Measurements from ENCODE around the gene ZNF275. TPM values are rescaled to one million over a fixed set of nuclear protein-coding genes. Genes with fewer than 3 reads are reported as not detected.

Gene ZNF275
- total and polyA plus RNA-seq, 2 of the 4 experiments (the other 2 are of a cell fraction): 6.6 to 9.7 TPM

- Histone ChIP-seq H3K36me3 (ENCODE audit: control insufficient read depth, insufficient read depth, low read length) (no peaks in the 10 kb centered on the region), H3K9me1 (ENCODE audit: insufficient read depth, low read length) (no peaks in the 10 kb centered on the region), H4K5ac (ENCODE audit: low read depth, low read length) (no peak overlapping the region), H3K79me1 (ENCODE audit: low read depth in 1 of 2, low read length in 2 of 2) (no peaks in the 10 kb centered on the region), H3K23ac (ENCODE audit: low read depth, low read length) (no peak overlapping the region), H4K20me1 (ENCODE audit: insufficient read depth, low read length) (no peaks in the 10 kb centered on the region), H3K4me2 (ENCODE audit: low read depth, low read length) (peak overlapping the region; percentile 34), H3K9ac (ENCODE audit: low read depth, low read length) (no peak overlapping the region), H3K9me3 (ENCODE audit: control insufficient read depth, insufficient read depth, low read length) (no peaks in the 10 kb centered on the region; the same call in 1 of the 2 replicates), H3K14ac (replicated peaks; ENCODE audit: low read depth, low read length) (no peak overlapping the region), H2AK9ac (replicated peaks; ENCODE audit: low read depth, low read length, poor library complexity) (peak overlapping the region; percentile 25), H2BK120ac (ENCODE audit: low read depth, low read length) (no peak overlapping the region), H2AFZ (replicated peaks; ENCODE audit: low read length, poor library complexity) (peak overlapping the region; percentile 68), H3K27ac (ENCODE audit: insufficient read depth, low read length) (peak overlapping the region; percentile 71; the same call in 1 of the 2 replicates), H3K4me3 (ENCODE audit: insufficient read depth, low read depth, low read length) (no peak overlapping the region), H2BK15ac (ENCODE audit: low read depth, low read length) (no peak overlapping the region), H3K27me3 (ENCODE audit: control insufficient read depth, insufficient read depth, low read length) (peaks cover 5% of the 10 kb centered on the region), H2BK20ac (ENCODE audit: low read depth, low read length) (no peak overlapping the region), H3K4ac (ENCODE audit: low read depth, low read length) (no peak overlapping the region), H4K91ac (ENCODE audit: insufficient read depth, low read depth, low read length) (no peak overlapping the region), H3K4me1 (ENCODE audit: control insufficient read depth, insufficient read depth, low read length) (peaks cover 2% of the 10 kb centered on the region; the same call in 1 of the 2 replicates), H3K18ac (ENCODE audit: low read depth, low read length) (no peak overlapping the region), H4K8ac (ENCODE audit: low read depth in 2 of 2, low read length in 2 of 2) (no peak overlapping the region), H3K56ac (ENCODE audit: extremely low read depth, insufficient read depth, low read length) (no peak overlapping the region), H2AK5ac (ENCODE audit: low read depth, low read length) (no peak overlapping the region), H2BK5ac (ENCODE audit: low read depth, low read length, poor library complexity, severe bottlenecking) (peak overlapping the region; percentile 84)
- intact Hi-C loops (cut with micrococcal nuclease) (no loop called here), dilution Hi-C loops (cut with HindIII; ENCODE audit: low sequenced_read_pairs, unreplicated experiment) (no loop called here), in situ Hi-C loops (cut with MboI; ENCODE audit: low sequenced_read_pairs) (no loop called here)
- ATAC-seq (ENCODE audit: low read depth) (peak; percentile 83), DNase-seq (peak; percentile 81)
- no TSS peak for BruUV-seq (replicated peaks)
- POLR2A ChIA-PET (ENCODE audit: unreplicated experiment): no interaction called here
- TF ChIP-seq CTCF (conservative IDR thresholded peaks at IDR 0.05; ENCODE audit: low read depth, low read length) (0 out of 2 replicates have a peak, but pooled peaks have one; percentile 22), CHD1 (IDR thresholded peaks at IDR 0.05; ENCODE audit: low read depth, low read length) (no peak), MXI1 (IDR thresholded peaks at IDR 0.05; ENCODE audit: borderline replicate concordance, low read depth, low read length) (0 out of 2 replicates have a peak, but pooled peaks have one; percentile 36), MAZ (IDR thresholded peaks at IDR 0.05; ENCODE audit: borderline replicate concordance, low read depth, low read length) (no peak), RAD21 (IDR thresholded peaks at IDR 0.05; ENCODE audit: low read length) (peak; percentile 19; the same call in 1 of the 2 replicates), SMC3 (IDR thresholded peaks at IDR 0.05; ENCODE audit: low read depth, low read length) (no peak)
- TF ChIP-seq, protein P1, sequence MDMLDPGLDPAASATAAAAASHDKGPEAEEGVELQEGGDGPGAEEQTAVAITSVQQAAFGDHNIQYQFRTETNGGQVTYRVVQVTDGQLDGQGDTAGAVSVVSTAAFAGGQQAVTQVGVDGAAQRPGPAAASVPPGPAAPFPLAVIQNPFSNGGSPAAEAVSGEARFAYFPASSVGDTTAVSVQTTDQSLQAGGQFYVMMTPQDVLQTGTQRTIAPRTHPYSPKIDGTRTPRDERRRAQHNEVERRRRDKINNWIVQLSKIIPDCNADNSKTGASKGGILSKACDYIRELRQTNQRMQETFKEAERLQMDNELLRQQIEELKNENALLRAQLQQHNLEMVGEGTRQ (IDR thresholded peaks at IDR 0.05; ENCODE audit: low read depth, low read length): no peak
- TF ChIP-seq, protein P2, sequence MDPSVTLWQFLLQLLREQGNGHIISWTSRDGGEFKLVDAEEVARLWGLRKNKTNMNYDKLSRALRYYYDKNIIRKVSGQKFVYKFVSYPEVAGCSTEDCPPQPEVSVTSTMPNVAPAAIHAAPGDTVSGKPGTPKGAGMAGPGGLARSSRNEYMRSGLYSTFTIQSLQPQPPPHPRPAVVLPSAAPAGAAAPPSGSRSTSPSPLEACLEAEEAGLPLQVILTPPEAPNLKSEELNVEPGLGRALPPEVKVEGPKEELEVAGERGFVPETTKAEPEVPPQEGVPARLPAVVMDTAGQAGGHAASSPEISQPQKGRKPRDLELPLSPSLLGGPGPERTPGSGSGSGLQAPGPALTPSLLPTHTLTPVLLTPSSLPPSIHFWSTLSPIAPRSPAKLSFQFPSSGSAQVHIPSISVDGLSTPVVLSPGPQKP (IDR thresholded peaks at IDR 0.05; ENCODE audit: borderline replicate concordance, low read depth, low read length): no peak
- CTCF ChIA-PET: no interaction called here
- 42% methylated on average over 4 of the region's 12 CpGs; no CpG with 5 or more reads in 1 of the 2 experiments for WGBS, 2 experiments (ENCODE audit: extremely low coverage in 2 of 2, insufficient read length in 1 of 2)
These were observed 48.0 kb downstream of the ZNF275 start for GRCh38 chrX:153381684-153382532.
